GM21529 (cell line): ENCODE measurements around the gene DNM3.

Experiments
- ATAC-seq: cut with Tn5 transposase; IDR thresholded peaks from one replicate; pipeline ENCODE4 v1.9.1; 2021; ENCODE audit not compliant: unreplicated experiment

Gene DNM3

GRCh38 chr1:172400722-172401105 is 559.4 kb downstream of the DNM3 start:
- no peak for ATAC-seq

DNA sequence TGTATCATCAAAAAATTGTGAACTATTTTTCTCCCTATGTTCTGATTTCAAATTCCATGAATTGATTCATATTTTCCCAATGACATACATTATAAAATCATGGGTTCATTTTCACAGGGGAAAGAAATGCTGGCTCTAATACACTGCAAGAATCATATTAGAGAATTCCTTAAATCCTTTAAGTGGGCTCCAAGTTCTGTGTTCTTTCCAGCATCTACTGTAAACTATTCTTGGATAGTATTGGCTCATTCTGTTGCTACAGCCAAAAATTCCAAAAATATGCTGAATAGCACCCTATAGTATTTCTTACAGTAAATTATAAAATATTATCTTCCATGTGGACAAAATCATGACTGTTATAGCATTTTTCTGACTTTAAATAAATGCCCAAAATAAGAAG is 560.2 kb downstream of the DNM3 start:
- ATAC-seq, result no peak

- ATAC-seq, result no peak
Observed at GRCh38 chr1:172401892-172402291, 560.6 kb downstream of the DNM3 start.

- no peak for ATAC-seq
Observed at GRCh38 chr1:172402878-172403569, 561.7 kb downstream of the DNM3 start.

DNA sequence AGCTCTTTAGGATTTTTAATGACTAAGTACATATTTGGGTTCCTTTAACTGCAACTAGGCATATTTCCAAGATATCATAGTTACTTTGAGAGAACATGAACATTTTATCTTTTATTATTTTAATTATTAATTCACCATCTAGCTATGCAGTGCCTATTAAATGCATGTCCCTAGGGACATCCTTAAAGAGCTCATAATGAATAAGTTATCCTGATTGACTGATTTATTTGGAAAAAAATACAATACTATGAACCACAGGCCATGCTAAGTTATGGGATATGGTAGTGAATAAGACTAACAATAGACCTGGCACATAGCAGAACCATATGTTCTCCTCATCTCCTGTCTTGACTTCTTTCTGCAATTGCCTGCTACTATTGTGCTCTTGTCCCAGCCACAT is 562.8 kb downstream of the DNM3 start:
- ATAC-seq, result no peak

DNA sequence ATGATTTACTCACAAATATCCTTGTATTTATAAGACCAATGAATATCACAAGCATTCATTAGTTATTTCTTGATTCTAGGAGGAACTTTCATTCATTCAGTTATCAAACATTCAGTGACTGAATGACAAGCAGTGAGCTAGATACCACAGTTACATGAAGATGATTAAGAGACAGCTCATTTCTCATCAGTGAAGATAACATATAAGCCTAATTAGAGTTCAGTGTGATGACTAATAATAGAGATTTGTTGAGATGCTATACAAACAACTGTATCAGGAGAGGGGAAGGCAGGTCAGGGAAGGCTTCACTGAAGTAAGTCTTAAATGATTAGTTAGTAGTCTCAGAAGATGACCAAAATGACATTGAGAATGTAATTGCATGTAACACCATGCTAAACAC is 564.6 kb downstream of the DNM3 start:
- ATAC-seq, result no peak

GRCh38 chr1:172406968-172407367 is 565.7 kb downstream of the DNM3 start:
- ATAC-seq, result no peak

GRCh38 chr1:172408958-172409357 is 567.7 kb downstream of the DNM3 start:
- no peak for ATAC-seq

DNA sequence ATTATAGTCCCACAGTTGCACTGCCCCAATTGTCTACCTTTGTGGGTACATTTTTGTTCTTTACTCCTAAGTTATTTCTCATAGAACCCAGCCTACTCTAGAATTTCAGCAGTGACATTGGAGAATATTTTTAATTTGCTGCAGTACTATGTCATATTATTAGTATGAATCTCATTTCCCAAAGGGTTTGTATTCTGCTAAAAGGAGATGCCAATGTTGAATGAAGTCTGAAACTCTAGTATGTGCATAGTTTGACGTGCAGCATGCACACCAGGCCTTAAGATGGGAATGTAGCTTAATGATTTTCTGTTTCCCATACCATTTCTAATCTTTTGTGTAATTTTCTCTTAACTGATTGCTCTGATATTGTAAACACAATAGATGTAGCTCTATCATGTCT is 568.7 kb downstream of the DNM3 start:
- ATAC-seq, result no peak

- ATAC-seq, result no peak
Observed at GRCh38 chr1:172411791-172412338, 570.6 kb downstream of the DNM3 start.

DNA sequence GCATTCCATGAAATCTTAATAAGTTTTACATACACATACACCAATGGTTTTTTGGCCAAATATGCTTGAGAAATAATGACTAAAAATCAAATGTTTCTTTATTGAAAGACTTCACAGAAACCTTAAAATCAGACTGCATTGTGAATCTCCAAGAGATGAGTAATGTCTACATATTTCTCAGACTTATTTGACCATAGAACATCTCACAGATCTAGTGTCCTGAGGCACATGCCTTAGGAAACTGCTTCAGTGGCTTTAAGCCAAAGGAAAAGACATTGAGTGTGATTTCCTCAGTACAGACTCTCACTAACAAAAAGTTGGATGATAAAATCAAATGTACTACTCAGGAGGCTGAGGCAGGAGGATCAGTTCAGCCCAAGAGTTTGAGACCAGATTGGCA is 573.0 kb downstream of the DNM3 start:
- no peak for ATAC-seq

DNA sequence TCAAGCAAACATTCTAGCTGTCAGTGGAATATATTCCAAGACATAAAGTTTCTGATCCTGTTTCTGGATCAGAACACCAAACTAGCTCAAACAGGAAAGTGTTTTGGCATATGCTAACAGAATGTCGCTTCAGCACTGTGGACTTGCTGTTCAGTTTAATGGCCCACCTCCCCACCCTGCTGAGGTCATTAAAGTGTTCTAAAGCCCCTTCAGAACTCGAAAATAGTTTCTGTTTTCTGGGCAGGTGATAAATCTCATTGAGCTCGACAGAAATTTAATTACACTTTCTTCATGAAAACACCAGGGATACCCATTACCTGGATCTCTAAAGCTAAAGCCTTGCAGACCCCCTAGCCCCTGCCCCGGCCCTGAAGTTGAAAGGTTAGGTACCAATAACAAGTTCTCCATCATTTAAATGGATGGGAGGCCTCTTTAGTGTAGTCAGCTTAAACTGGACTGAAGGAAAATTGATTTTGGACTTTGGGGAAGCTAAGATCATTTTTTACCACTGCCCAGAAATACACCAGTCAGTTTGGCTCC is 575.3 kb downstream of the DNM3 start:
- ATAC-seq, result no peak

GRCh38 chr1:172417557-172417956 is 576.3 kb downstream of the DNM3 start:
- ATAC-seq, result no peak

- ATAC-seq, result no peak
Observed at GRCh38 chr1:172420385-172420784, 579.1 kb downstream of the DNM3 start, which contains the start of gene C1orf105. Gene C1orf105, plus strand, starts transcription at chr1:172420685. Its CDS starts 201 bp downstream, at chr1:172420886.

DNA sequence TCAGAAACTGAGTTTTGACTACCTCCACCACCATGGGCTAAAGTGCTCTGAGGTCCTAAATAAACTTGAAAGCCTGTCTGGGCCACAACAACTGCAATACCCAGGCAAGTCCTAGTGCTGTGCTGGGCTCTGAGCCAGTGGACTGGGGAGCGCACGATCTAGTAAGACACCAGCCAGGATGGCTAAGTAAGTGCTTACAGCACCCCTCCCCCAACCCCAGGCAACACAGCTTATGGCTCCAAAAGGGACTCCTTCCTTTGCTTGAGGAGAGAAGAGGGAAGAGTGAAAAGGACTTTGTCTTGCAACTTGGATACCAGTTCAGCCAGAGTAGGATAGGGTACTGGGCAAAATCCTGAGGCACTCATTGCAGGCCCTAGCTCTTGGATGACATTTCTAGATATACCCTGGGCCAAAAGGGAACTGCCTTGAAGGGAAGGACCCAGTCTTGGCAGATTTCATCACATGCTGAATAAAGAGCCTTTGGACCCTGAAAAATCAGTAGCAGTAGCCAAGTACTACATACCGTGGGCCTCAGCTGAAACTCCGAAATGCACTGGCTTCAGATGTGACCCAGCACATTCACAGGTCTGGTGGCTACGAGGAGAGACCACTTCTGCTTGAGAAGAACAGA is 580.8 kb downstream of the DNM3 start:
- no peak for ATAC-seq

GRCh38 chr1:172423336-172423735 is 582.0 kb downstream of the DNM3 start:
- no peak for ATAC-seq

DNA sequence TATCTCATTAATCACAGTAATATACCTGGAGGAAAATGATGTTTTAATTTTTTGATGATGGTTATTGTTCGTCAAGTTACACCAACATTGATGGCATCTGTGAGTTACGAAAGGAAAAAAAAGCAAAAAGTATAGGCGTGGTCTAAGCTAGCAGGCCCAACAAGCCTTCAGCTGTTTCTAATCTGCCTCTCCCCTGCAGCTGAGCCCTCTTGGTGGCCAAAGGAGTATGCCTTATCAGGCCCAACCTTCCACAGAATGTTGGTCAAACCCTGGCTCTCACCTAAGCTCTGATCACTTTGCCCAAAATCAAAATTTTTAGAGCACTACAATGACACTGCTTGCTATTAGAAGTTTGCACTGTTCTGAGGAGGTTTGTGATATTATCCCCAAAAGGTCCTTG is 584.0 kb downstream of the DNM3 start:
- no peak for ATAC-seq

DNA sequence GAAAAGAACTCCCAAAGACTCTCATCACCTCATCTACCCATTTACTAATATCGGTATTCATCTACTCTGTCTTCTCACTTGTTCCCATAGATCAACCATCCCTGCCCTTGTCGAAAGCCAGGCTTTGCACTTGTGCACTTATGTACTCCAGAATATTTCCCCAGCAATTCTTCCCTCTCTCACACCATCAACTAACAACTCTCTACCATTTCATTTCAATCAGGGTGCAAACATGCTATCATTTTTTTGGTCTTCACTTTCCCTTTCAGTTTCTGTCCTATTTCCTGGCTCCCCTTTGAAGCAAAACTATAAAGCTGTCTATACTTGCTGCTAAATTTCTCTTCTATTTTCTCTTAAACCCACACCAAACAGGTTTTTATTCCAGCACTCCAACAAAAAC is 585.9 kb downstream of the DNM3 start:
- ATAC-seq, result no peak

DNA sequence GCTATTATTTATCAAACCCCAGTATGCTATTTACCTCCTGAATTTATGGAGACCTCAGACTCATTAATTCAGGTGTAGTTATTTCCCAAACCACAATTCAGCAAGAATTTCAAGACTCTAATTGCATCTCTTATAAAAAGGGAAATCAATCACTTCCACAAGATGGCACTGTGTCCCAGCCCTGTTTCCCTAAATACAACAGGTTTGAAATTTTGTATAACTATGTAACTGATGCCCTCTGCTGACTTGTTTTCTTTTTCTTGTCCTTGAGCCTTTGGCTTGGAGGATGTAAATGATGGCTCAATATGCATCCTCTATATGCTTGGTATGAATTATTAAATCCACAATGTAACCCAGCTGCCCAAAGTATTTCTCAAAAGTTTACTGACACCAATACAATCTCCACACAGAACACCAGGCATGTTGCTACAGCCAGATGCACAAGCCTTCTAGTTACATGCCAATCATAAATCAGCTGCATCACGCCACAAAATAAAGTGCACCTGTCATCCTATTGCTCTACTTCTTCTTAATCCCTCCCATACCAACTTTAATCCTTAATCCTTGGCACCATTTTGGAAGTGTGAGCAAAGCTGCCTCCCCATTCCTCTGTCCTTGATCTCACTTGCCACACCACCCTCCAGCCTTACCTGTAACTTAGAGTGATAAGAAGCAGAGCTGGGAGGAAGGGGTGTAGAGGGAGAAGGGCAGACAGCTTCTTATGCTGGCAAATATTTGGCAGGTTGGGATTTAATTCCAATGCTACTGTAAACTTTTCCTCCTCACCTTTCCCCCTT is 588.2 kb downstream of the DNM3 start:
- ATAC-seq, result no peak

DNA sequence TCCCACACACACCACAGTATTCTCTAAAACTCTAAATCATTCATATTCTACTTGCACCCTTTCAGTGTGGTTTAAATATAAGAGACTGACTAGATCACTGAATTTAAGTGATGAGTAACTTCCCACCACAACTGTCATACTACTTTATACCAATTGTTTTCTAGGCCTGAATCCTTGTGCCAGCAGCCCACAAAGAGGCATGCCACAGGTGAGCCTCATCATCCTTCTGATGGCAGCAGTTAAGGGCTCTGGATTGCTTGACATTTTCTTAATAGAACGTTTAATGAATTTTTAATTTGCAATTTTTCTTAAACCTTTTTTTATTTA is 588.8 kb downstream of the DNM3 start:
- no peak for ATAC-seq

- ATAC-seq, result no peak
Observed at GRCh38 chr1:172431204-172431603, 589.9 kb downstream of the DNM3 start.
